Hepatocyte (in vitro differentiated cells): ENCODE results near the gene MYO1F. TPM values are rescaled to one million over a fixed set of nuclear protein-coding genes. Genes with fewer than 3 reads are reported as not detected.

ENCODE experiments used
- DNase-seq: peaks from one replicate; pipeline ENCODE4 v3.0.0-alpha.2; 2016; ENCODE audit warnings: low spot score
- H2AFZ ChIP-seq: fragments of 200-600 bp; sonication (generic); 2 replicates; pipeline ENCODE4 v1.6.0; 2016; ENCODE audit warnings: antibody characterized with exemption, mild to moderate bottlenecking
- H3K27ac ChIP-seq: fragments of 200-600 bp; sonication (generic); 2 replicates; pipeline ENCODE4 v1.5.1; 2016; ENCODE audit warnings: mild to moderate bottlenecking
- H3K27me3 ChIP-seq: fragments of 200-600 bp; sonication (generic); 2 replicates; pipeline ENCODE4 v1.6.1; 2016
- H3K36me3 ChIP-seq: fragments of 200-600 bp; sonication (generic); replicated peaks from 2 replicates; pipeline ENCODE4 v1.5.1; 2016; ENCODE audit warnings: low read depth; ENCODE audit not compliant: insufficient read depth
- H3K4me1 ChIP-seq: fragments of 200-600 bp; sonication (generic); 2 replicates; pipeline ENCODE4 v1.5.1; 2016; ENCODE audit warnings: mild to moderate bottlenecking, moderate library complexity; ENCODE audit not compliant: insufficient read depth
- H3K4me2 ChIP-seq: fragments of 200-600 bp; sonication (generic); 2 replicates; pipeline ENCODE4 v1.6.0; 2016
- H3K4me3 ChIP-seq: fragments of 200-600 bp; sonication (generic); 2 replicates; pipeline ENCODE4 v1.5.1; 2016; ENCODE audit warnings: mild to moderate bottlenecking
- H3K79me2 ChIP-seq: fragments of 200-600 bp; sonication (generic); 2 replicates; pipeline ENCODE4 v1.6.0; 2017; ENCODE audit warnings: mild to moderate bottlenecking
- H3K9me2 ChIP-seq: fragments of 200-600 bp; sonication (generic); replicated peaks from 2 replicates; pipeline ENCODE4 v1.6.0; 2017; ENCODE audit warnings: mild to moderate bottlenecking; ENCODE audit not compliant: insufficient read depth
- H3K9me3 ChIP-seq: fragments of 200-600 bp; sonication (generic); 2 replicates; pipeline ENCODE4 v1.5.1; 2016; ENCODE audit warnings: low read depth, mild to moderate bottlenecking
- H4K20me1 ChIP-seq: fragments of 200-600 bp; sonication (generic); 2 replicates; pipeline ENCODE4 v1.6.0; 2016; ENCODE audit warnings: mild to moderate bottlenecking; ENCODE audit not compliant: insufficient read depth, poor library complexity, severe bottlenecking
- EZH2 ChIP-seq: fragments of 200-600 bp; sonication (generic); IDR thresholded peaks from 2 replicates; pipeline ENCODE4 v1.6.1; 2016; ENCODE audit warnings: antibody characterized with exemption, mild to moderate bottlenecking, borderline replicate concordance
- EZH2phosphoT487 ChIP-seq: fragments of 200-600 bp; sonication (generic); IDR thresholded peaks from one replicate; pipeline ENCODE4 v1.6.1; 2018; ENCODE audit warnings: antibody characterized with exemption, mild to moderate bottlenecking, low read depth, moderate library complexity; ENCODE audit not compliant: unreplicated experiment, severe bottlenecking
- WGBS: methylation state at CpG from one replicate; pipeline ENCODE4 v1.1.6; 2016; ENCODE audit warnings: low lambda C conversion rate; ENCODE audit errors: missing lambda C conversion rate; 5-methylcytosine and 5-hydroxymethylcytosine counted together
- polyA plus RNA-seq: library from polyadenylated mRNA; unstranded; fragments of >200 nt; fragmentation: Nextera tagmentation; extraction: Ambion mirVana; gene quantifications from 2 replicates; pipeline ENCODE4 v1.2.1, GENCODE V29; 2016
- total RNA-seq: library from RNA; depleted of rRNA; stranded (reverse); fragments of >200 nt; gene quantifications from 2 replicates; pipeline ENCODE4 v1.2.3, GENCODE V29; 2014
- TF ChIP-seq, protein P1 (sequence below): fragments of 200-600 bp; sonication (generic); IDR thresholded peaks from 2 replicates; pipeline ENCODE4 v1.5.1; 2016; ENCODE audit warnings: antibody characterized with exemption, mild to moderate bottlenecking; ENCODE audit not compliant: poor library complexity

The MYO1F gene
- total and polyA plus RNA-seq, 2 experiments from 2014 or later = 0.13 to 1.0 TPM

GRCh38 chr19:8585894-8586750 is 8.9 kb upstream of the MYO1F start:
- no peaks in the 10 kb centered on the region for H3K27me3 ChIP-seq
- H4K20me1 ChIP-seq = no peaks in the 10 kb centered on the region
- TF ChIP-seq EZH2phosphoT487 = no peak
- TF ChIP-seq, protein P1, sequence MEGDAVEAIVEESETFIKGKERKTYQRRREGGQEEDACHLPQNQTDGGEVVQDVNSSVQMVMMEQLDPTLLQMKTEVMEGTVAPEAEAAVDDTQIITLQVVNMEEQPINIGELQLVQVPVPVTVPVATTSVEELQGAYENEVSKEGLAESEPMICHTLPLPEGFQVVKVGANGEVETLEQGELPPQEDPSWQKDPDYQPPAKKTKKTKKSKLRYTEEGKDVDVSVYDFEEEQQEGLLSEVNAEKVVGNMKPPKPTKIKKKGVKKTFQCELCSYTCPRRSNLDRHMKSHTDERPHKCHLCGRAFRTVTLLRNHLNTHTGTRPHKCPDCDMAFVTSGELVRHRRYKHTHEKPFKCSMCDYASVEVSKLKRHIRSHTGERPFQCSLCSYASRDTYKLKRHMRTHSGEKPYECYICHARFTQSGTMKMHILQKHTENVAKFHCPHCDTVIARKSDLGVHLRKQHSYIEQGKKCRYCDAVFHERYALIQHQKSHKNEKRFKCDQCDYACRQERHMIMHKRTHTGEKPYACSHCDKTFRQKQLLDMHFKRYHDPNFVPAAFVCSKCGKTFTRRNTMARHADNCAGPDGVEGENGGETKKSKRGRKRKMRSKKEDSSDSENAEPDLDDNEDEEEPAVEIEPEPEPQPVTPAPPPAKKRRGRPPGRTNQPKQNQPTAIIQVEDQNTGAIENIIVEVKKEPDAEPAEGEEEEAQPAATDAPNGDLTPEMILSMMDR = peak; percentile 47
- peak; percentile 58 for DNase-seq
- 79% methylated on average over 34 of the region's 34 CpGs for WGBS
- H3K9me3 ChIP-seq = no peaks in the 10 kb centered on the region
- no peaks in the 10 kb centered on the region for H3K9me2 ChIP-seq
- H3K36me3 ChIP-seq = no peaks in the 10 kb centered on the region
- no peaks in the 10 kb centered on the region for H3K4me1 ChIP-seq
- H3K4me3 ChIP-seq = no peak overlapping the region
- no peak overlapping the region for H3K4me2 ChIP-seq
- H2AFZ ChIP-seq = no peak overlapping the region
- H3K27ac ChIP-seq = no peak overlapping the region
- H3K79me2 ChIP-seq = no peaks in the 10 kb centered on the region

DNA sequence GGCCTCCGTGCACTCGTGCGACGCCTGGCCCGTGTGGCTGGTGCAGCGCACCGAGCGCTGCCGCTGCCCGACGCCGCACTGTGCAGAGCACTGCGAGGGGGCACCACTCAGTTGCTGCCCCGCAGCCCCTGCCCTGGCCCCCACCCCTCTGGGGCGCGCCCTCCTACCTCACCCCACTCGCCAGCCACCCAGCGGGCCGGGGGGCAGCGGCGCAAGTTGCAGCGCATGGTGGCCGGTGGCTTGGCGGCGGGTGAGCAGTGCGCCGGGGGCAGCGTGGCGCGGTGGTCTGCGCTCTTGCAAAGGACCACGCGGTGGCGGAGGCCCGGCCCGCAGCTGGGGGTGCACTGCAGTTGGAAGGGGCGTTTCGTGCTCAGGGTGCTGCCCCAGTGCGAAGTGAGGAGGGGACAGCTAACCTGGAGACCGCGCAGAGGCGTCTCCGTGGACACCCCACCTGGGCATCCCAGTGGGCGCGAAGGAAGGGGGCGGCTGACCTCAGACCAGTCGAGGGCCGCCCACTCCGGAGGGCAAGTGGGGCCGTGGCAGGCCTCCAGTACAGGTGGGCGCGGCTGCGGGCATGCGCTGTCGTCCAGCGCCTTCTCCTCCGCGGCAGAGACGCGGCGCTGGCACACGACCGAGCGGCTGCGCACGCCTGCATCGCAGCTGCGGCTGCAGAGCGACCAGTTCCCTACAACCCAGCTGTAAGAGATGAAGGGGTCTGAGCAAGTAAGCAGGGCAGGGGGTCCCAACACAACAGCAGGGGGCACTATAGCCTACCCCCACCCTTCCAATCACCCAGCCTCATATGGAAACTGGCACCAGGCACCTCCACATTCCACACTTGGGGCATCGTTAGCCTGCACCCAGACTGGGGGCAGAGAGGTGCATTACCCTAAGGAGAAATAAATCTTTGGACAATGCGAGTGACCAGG is 8.0 kb upstream of the MYO1F start:
- no peak overlapping the region for H3K4me3 ChIP-seq
- no peaks in the 10 kb centered on the region for H3K36me3 ChIP-seq
- H4K20me1 ChIP-seq = no peaks in the 10 kb centered on the region
- H3K9me3 ChIP-seq = no peaks in the 10 kb centered on the region
- H3K9me2 ChIP-seq = no peaks in the 10 kb centered on the region
- H3K27ac ChIP-seq = no peak overlapping the region
- no peaks in the 10 kb centered on the region for H3K4me1 ChIP-seq
- no peaks in the 10 kb centered on the region for H3K79me2 ChIP-seq
- H3K4me2 ChIP-seq = no peak overlapping the region
- DNase-seq = no peak
- 96% methylated on average over 63 of the region's 71 CpGs for WGBS
- H2AFZ ChIP-seq = no peak overlapping the region
- TF ChIP-seq EZH2 = no peak
- TF ChIP-seq, protein P1 = no peak
- TF ChIP-seq EZH2phosphoT487 = no peak
- no peaks in the 10 kb centered on the region for H3K27me3 ChIP-seq

DNA sequence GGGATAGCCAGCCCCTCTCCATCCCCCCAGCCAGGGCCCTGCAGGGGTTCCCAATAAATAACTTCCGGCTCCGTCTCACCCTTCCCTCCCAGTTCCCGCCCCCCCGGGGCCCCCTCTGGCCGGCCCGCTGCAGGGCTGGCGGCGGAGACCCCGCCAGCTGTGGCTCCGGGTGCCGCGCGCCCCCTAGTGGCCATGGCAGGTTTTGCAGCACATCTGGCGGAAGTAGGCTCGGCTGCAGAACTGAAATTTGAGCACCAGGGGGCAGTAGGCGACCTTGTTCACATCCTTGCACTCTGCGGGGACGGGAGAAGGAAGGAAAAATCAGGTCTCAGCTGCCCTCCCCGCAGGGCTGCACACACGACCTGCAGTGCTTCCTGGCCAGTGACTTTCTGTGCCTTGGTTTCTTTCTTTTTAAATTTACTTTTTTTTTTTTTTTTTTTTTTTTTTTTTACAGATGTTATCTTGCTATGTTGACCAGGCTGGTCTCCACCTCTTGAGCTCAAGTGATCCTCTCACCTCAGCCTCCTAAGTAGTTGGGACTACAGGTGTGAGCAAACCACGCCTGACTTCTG is 3.6 kb upstream of the MYO1F start:
- no peaks in the 10 kb centered on the region for H3K9me2 ChIP-seq
- H3K4me2 ChIP-seq = peak overlapping the region; percentile 67
- no peak overlapping the region for H3K4me3 ChIP-seq
- H3K79me2 ChIP-seq = no peaks in the 10 kb centered on the region
- no peaks in the 10 kb centered on the region for H4K20me1 ChIP-seq
- H2AFZ ChIP-seq = no peak overlapping the region
- 9% methylated on average over 13 of the region's 21 CpGs for WGBS
- H3K9me3 ChIP-seq = no peaks in the 10 kb centered on the region
- no peaks in the 10 kb centered on the region for H3K36me3 ChIP-seq
- H3K27ac ChIP-seq = no peak overlapping the region
- TF ChIP-seq, protein P1 = peak; percentile 100
- TF ChIP-seq EZH2 = no peak
- H3K4me1 ChIP-seq = no peaks in the 10 kb centered on the region
- no peaks in the 10 kb centered on the region for H3K27me3 ChIP-seq
- peak; percentile 89 for DNase-seq
